Measurements from ENCODE around the gene TALDO1. TPM values are rescaled to one million over a fixed set of nuclear protein-coding genes. Genes with fewer than 3 reads are reported as not detected.
"Not testable (repeated sequence)": the region's sequence is repeated elsewhere in the genome, so short reads cannot be mapped to it uniquely, and the experiment has no call there.

Gene TALDO1
- polyA plus RNA-seq, 4 donors = 97.0 to 148 (median 132) TPM

GRCh38 chr11:728901-729491 lies 18.3 kb upstream of the TALDO1 start:
- DNase-seq (ENCODE audit: low read depth in 4 of 4, low spot score in 3 of 4) = no peak

GRCh38 chr11:729492-730074 lies 17.7 kb upstream of the TALDO1 start:
- DNase-seq (ENCODE audit: low read depth in 4 of 4, low spot score in 3 of 4) = no peak

GRCh38 chr11:733072-733471 lies 14.2 kb upstream of the TALDO1 start:
- DNase-seq (ENCODE audit: low read depth in 4 of 4, low spot score in 3 of 4) = no peak

- not testable (repeated sequence) for DNase-seq (ENCODE audit: low read depth in 4 of 4, low spot score in 3 of 4)
These were observed 12.7 kb upstream of the TALDO1 start for GRCh38 chr11:734541-734940.

GRCh38 chr11:737366-737765 lies 9.9 kb upstream of the TALDO1 start:
- no peak for DNase-seq (ENCODE audit: low read depth in 4 of 4, low spot score in 3 of 4)

GRCh38 chr11:737899-738298 lies 9.4 kb upstream of the TALDO1 start:
- not testable (repeated sequence) for DNase-seq (ENCODE audit: low read depth in 4 of 4, low spot score in 3 of 4)

GRCh38 chr11:742156-742546 lies 5.1 kb upstream of the TALDO1 start:
- no peak for DNase-seq (ENCODE audit: low read depth in 4 of 4, low spot score in 3 of 4)

GRCh38 chr11:742571-743201 lies 4.6 kb upstream of the TALDO1 start:
- DNase-seq (ENCODE audit: low read depth in 4 of 4, low spot score in 3 of 4) = no peak

GRCh38 chr11:745428-745827 lies 1.8 kb upstream of the TALDO1 start:
- DNase-seq (ENCODE audit: low read depth in 4 of 4, low spot score in 3 of 4) = no peak

GRCh38 chr11:746289-747157 lies 741 bp upstream of the TALDO1 start:
- no peak for DNase-seq (ENCODE audit: low read depth in 4 of 4, low spot score in 3 of 4)

- no peak for DNase-seq (ENCODE audit: low read depth in 4 of 4, low spot score in 3 of 4)
These were observed 719 bp downstream of the TALDO1 start for GRCh38 chr11:748007-748359.

- DNase-seq (ENCODE audit: low read depth in 4 of 4, low spot score in 3 of 4) = no peak
These were observed 2.5 kb downstream of the TALDO1 start for GRCh38 chr11:749731-750130.

- DNase-seq (ENCODE audit: low read depth in 4 of 4, low spot score in 3 of 4) = no peak
These were observed 13.0 kb downstream of the TALDO1 start for GRCh38 chr11:760236-760635.

- no peak for DNase-seq (ENCODE audit: low read depth in 4 of 4, low spot score in 3 of 4)
These were observed 14.4 kb downstream of the TALDO1 start for GRCh38 chr11:761526-762108.

GRCh38 chr11:762421-763072 lies 15.3 kb downstream of the TALDO1 start:
- no peak for DNase-seq (ENCODE audit: low read depth in 4 of 4, low spot score in 3 of 4)

- no peak for DNase-seq (ENCODE audit: low read depth in 4 of 4, low spot score in 3 of 4)
These were observed 15.8 kb downstream of the TALDO1 start for GRCh38 chr11:763073-763463.

GRCh38 chr11:763549-764321 lies 16.5 kb downstream of the TALDO1 start:
- no peak for DNase-seq (ENCODE audit: low read depth in 4 of 4, low spot score in 3 of 4)

GRCh38 chr11:764322-765024 lies 17.2 kb downstream of the TALDO1 start:
- DNase-seq (ENCODE audit: low read depth in 4 of 4, low spot score in 3 of 4) = no peak

Data from left renal pelvis (tissue), 4 donors.